Inflammatory macrophage treated with lipopolysaccharide for 1 hour (primary cell): ENCODE data around the gene GFI1B.
A peak's percentile ranks its signal among the peaks of the same experiment; 100 is the strongest.

Experiments
- DNase-seq, 2 donors: peaks; one replicate each; pipeline ENCODE4 v3.0.0-alpha.2; 2020 to 2022

The GFI1B gene

DNA sequence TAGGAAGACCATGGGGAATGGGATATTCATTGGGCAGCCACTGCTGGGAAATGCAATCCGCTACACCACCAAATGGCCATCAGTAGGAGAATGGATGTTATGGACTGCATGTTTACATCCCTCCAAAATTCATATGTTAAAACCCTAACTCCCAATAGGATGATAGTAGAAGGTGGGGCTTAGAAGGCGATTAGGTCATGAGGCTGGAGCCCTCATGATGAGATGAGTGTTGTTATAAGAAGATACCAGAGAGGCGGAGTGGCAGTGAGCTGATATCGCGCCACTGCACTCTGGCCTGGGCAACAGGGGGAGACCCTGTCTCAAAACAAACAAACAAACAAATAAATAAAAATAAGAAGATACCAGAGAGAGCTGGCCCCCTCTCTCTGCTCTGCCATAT lies 36.2 kb downstream of the GFI1B start:
- no peak for DNase-seq

DNA sequence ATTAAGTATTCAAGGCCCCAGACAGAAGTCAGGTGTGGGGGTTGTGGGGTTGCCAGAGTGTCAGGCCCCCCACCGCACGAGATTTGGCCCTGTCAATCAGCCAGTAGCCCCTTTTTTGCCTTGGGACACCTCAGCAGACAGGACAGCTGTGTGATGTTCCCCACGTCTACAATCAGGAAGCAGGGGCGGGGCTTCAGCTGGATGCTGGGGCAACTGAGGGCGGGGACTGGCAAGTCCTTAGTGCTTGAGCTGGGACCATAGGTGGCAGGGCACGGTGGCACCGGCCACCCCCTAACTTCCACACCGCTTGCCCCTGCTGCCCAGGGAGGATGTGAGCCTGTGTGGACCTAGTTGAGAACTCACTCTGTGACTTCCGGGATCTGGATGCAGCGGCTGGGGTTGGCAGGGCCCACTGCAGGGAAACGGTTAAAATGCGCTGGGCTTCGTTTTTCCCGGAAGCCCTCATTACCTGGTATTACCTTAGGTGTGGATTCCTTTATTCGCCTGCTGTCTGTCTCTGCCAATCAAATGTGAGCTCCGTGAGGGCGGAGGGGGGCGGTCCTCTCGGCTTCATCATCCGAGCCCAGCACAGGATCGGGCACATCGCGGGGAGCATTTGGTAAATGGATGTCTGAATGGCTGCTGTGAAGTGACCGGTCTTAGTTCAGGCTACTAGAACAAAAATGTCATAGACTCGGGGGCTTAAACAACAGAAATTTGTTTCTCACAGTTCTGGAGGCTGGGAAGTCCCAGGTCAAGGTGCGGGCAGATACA lies 44.8 kb downstream of the GFI1B start:
- DNase-seq, result peak; percentile 18 to 57

DNA sequence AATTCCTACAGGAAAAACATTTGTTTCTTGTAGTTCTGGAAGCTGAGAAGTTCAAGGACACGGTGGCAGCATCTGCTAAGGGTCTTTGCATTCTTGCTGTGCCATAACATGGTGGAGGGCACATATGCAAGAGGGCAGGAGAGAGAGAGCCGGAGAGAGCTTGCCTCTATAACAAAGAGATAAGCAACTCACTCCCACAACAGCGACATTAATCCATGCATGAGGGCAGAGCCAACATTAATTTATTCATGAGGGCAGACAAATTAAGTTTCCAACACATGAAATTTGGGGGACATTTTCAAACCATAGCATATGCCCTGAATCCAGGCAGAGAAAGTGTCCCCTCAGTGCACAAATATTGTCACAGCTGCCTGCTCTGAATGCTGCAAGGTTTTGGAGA lies 47.9 kb downstream of the GFI1B start:
- DNase-seq, result no peak

DNA sequence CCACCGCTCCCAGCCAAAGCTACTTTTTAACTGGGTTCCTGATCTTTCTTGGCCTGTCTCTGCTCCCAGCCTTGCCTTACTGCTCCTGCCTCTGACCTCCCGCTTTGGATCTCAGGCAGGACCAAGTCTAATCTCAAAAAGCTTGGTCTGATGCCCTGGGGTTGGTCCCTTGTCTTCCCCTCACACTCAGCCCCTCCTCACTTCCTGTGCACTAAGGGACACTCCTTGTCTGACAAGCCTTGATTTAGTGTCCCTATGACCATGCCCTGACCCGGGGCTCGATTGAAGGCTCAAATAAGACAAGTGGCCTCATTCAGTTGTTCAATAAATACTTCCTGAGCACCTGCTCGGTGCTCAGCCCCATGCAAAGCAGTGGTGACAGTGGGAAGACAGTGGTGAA lies 48.6 kb downstream of the GFI1B start:
- DNase-seq, result no peak

DNA sequence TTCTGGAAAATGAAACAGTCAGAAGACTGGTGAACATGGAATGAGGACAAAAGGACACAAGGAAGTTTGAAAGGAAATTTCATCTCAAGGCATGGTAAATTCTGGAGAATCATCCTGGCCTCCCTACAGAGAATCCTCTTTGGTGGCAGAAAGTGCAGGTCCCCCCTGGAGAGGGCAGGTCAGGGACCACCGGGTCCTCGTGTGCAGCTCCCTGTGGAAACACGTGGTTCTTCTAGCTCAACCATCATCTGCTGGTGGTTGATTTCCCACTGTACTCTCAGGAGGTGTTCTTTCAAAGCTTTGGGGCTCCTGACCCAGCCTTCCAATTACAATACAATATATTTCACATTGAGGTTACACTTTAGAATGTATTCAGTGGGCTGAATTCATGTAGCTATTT lies 49.7 kb downstream of the GFI1B start:
- DNase-seq, result no peak

DNA sequence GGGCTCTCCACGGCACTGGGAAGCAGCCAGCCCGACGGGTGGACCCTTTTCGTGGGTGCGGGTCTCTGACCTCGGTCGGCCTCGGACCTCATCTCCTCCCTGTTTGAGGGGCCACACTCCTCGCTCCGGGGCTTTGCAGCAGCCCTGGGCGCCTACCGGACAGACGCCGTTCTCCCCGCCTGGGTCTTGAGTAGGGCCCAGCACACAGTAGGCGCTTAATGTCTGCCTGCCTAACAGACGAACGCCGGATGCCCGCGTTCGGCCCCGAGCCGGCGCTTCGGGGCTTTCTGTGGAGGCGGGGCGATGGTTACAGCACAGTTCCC lies 51.5 kb downstream of the GFI1B start:
- DNase-seq, result no peak

DNA sequence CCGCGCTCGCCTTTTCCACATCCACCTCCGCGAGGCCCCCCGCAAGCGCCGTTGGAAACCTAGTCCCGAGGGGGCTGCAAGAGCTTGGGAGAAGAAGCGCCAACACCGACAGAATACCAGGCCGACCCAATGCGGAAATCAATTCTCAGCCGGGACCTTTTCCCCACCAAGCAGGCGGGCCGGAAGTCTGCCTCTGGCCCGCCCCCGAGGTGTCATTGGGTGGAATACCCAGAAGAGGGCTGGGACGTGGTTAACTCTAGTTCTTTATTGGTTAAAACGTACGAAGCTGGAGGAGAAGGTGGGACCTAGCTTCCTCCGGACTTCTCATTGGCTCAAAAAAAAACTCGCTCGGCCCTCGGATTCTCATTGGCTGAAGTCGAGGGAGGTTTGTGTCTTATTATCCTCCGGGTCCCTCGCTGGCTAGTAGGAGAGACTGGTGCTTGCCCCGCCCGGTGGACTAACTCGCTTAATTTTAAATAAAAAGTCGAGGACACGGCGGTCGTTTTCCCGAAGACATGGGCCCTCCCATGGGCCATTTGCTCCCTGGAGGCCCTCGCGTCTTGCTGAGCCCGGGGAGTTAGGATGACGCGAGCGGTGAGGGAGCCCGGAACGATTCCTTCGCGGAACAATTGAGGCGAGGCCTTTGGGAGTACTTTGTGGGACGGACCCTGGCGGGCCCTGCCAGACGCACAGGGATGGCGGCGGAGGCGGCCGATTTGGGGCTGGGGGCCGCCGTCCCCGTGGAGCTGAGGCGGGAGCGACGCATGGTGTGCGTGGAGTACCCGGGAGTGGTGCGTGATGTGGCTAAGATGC lies 52.0 kb downstream of the GFI1B start, which contains the start of gene GTF3C5:
Gene GTF3C5 (plus strand): TSS at position 681 of the 813 bp plus-strand sequence. CDS start 15 bp downstream, at position 696.
- DNase-seq, result peak; percentile 97 to 99

DNA sequence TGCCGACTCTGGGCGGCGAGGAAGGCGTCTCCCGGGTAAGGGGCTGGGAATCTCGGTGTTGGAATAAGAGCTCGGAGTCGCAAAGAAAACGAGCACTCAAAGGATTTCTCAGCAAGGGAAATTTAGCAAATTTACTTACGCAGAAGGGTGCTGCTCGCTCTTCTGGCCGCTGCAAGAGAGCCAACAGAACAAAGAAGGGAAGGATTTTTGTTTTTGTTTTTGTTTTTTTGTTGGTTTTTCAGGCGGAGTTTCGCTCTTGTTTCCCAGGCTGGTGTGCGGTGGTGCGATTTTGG lies 52.6 kb downstream of the GFI1B start:
- no peak for DNase-seq

DNA sequence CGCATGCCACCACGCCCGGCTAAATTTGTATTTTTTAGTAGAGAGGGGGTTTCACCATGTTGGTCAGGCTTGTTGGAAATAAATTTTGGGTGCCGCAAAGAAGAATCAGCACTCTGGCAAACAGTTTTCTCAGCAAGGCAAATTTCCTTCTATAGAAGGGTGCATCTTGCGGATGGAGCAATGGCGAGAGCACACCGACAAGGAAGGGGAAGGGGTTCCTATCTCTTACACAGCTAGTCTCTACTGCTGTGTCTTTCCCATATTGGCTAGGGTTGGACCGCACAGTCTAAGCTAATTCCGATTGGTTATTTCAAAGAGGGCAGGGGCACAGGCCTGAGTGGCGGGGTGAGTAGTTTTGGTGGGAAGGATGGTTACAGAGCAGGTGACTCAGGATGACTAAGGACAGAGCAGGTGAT lies 53.0 kb downstream of the GFI1B start:
- DNase-seq, result no peak

DNA sequence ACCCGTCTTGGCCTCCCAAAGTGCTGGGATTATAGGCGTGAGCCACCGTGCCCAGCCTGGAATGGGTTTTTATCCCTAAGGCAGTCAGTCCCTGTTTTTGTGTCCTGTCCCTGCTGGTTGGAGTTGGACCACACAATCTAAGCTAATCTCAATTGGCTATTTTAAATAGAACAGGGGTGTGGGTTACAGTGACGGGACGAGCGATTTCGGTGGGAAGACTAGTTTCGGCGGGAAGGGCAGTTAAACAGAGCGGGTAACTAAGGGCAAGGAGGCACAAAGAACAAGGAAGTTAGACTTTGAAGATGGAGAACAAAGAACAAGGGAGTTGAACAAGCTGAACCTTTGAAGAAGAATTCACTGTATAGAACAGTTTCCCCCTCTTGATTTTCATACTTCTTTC lies 53.7 kb downstream of the GFI1B start:
- no peak for DNase-seq

DNA sequence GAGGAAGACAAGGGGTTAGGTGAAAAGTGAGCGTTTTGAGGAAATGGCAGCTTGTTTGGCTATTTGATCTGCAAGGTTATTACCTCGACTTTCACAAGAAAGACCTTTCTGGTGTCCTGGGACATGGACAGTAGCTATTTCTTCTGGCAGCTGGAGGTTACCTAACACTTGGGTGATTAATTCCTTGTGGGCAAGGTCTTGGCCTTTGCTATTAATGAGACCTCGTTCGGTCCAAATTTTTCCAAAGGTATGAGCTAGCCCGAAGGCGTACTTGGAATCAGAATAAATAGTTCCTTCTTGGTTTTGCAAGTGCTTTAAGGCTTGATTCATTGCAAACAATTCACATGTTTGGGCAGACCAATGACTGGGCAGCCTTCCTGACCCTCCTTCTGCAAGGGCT lies 57.2 kb downstream of the GFI1B start:
- DNase-seq, result no peak

DNA sequence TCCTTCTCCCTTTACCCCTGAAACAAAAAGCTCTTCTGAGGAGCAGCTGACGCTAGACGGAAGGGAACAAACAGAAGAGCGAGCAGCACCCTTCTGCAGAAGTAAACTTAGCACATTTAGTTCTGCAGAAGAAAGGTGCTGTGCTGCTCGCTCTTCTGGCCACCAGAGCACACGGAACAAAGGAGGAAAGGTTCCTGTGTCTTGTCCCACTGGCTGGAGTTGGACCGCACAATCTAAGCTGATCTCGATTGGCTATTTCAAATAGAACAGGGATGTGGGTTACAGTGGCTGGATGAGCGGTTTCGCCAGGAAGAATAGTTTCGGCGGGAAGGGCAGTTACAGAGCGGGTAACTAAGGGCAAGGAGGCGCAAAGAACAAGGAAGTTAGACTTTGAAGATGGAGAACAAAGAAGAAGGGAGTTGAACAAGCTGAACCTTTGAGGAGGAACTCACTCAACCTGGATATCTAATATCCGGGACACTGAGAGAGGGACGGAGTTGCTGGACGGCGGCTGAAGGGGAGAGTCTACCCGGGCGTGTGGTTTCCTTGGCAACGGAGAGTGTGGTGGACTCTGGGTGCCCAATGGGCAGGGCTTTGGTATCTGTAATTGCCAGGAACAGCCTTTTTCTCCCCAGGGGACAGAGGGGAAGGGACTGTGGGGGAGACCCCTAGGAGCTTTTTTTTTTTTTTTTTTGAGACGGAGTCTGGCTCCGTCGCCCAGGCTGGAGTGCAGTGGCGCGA lies 59.5 kb downstream of the GFI1B start:
- DNase-seq, result no peak

DNA sequence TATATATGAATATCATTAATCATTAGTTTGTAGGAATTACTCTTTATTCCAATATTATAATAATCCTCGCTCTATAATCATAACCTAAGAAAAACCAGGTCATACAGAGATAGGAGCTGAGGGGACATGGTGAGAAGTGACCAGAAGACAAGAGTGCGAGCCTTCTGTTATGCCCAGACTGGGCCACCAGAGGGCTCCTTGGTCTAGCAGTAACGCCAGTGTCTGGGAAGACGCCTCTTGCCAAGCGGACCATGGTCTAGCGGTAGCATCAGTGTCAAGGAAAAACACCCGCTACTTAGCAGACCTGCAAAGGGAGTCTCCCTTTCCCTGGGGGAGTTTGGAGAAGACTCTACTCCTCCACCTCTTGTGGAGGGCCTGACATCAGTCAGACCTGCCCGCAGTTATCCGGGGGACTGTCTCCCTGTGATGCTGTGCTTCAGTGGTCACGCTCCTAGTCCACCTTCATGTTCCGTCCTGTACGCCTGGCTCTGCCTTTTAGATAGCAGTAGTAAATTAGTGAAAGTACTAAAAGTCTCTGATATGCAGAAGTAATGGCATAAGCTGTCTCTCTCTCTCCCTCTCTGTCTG lies 62.5 kb downstream of the GFI1B start:
- peak in 1 of 2 donors; percentile 30 for DNase-seq
